Nephron (organoid): ENCODE measurements around the gene FIGLA.
A peak's percentile ranks its signal among the peaks of the same experiment; 100 is the strongest.

Experiments used
- H3K27ac Mint-ChIP-seq, 3 experiments: 2 replicates each; pipeline ENCODE4 v1.8.0; 2020; ENCODE audit warnings: mixed read lengths in 3 of 3, mild to moderate bottlenecking in 2 of 3, moderate library complexity in 1 of 3
- H3K27me3 Mint-ChIP-seq: 2 replicates; pipeline ENCODE4 v1.8.0; 2021; ENCODE audit warnings: low read depth, mild to moderate bottlenecking, moderate library complexity, mixed read lengths
- H3K36me3 Mint-ChIP-seq: 2 replicates; pipeline ENCODE4 v1.8.0; 2020; ENCODE audit warnings: low read depth, mixed read lengths
- H3K4me1 Mint-ChIP-seq: 2 replicates; pipeline ENCODE4 v1.8.0; 2020; ENCODE audit warnings: mixed read lengths
- H3K4me3 Mint-ChIP-seq, 3 experiments: 2 replicates each; pipeline ENCODE4 v1.8.0; 2020; ENCODE audit warnings: mild to moderate bottlenecking in 3 of 3, mixed read lengths in 3 of 3, moderate library complexity in 2 of 3
- H3K9me3 Mint-ChIP-seq: 2 replicates; pipeline ENCODE4 v1.8.0; 2020; ENCODE audit warnings: mixed read lengths
- CTCF ChIP-seq, 3 experiments: fragments of 200-600 bp; sonication (generic); IDR thresholded peaks; one replicate each; pipeline ENCODE4 v1.5.0; 2021; ENCODE audit warnings: antibody characterized with exemption in 3 of 3; ENCODE audit not compliant: unreplicated experiment in 3 of 3

The FIGLA gene

GRCh38 chr2:70784320-70784719, 6.1 kb downstream of the FIGLA start:
- Mint-ChIP-seq H3K36me3 (no peaks in the 10 kb centered on the region), H3K4me1 (peaks cover 27% of the 10 kb centered on the region), H3K4me3 (no peak overlapping the region), H3K27me3 (peaks cover 60% of the 10 kb centered on the region), H3K27ac (peak overlapping the region in 1 of 3 experiments; percentile 35), H3K9me3 (no peaks in the 10 kb centered on the region)
- TF ChIP-seq CTCF (IDR thresholded peaks at IDR 0.05; ENCODE audit: unreplicated experiment in 3 of 3): no peak

GRCh38 chr2:70779911-70780545, 10.4 kb downstream of the FIGLA start:
- Mint-ChIP-seq H3K4me3 (peak overlapping the region in 1 of 3 experiments; percentile 15), H3K27ac (peak overlapping the region in 1 of 3 experiments; percentile 26)

GRCh38 chr2:70779491-70779890, 11.0 kb downstream of the FIGLA start:
- Mint-ChIP-seq H3K9me3 (no peaks in the 10 kb centered on the region), H3K36me3 (no peaks in the 10 kb centered on the region), H3K27ac (peak overlapping the region in 1 of 3 experiments; percentile 26), H3K27me3 (peaks cover 46% of the 10 kb centered on the region), H3K4me3 (no peak overlapping the region), H3K4me1 (peaks cover 19% of the 10 kb centered on the region)
- TF ChIP-seq CTCF (IDR thresholded peaks at IDR 0.05; ENCODE audit: unreplicated experiment in 3 of 3): no peak

More at GRCh38 chr2:70779911-70780545, 10.4 kb downstream of the FIGLA start:
- Mint-ChIP-seq H3K27me3 (peaks cover 40% of the 10 kb centered on the region), H3K9me3 (no peaks in the 10 kb centered on the region), H3K36me3 (no peaks in the 10 kb centered on the region), H3K4me1 (peaks cover 20% of the 10 kb centered on the region)
- no peak for TF ChIP-seq CTCF (IDR thresholded peaks at IDR 0.05; ENCODE audit: unreplicated experiment in 3 of 3)

GRCh38 chr2:70778676-70779075, 11.8 kb downstream of the FIGLA start:
- H3K27ac Mint-ChIP-seq: no peak overlapping the region
- no peak overlapping the region for H3K4me3 Mint-ChIP-seq
- no peaks in the 10 kb centered on the region for H3K9me3 Mint-ChIP-seq
- TF ChIP-seq CTCF (IDR thresholded peaks at IDR 0.05; ENCODE audit: unreplicated experiment in 3 of 3): no peak
- peaks cover 54% of the 10 kb centered on the region for H3K27me3 Mint-ChIP-seq
- no peaks in the 10 kb centered on the region for H3K36me3 Mint-ChIP-seq
- H3K4me1 Mint-ChIP-seq: peaks cover 19% of the 10 kb centered on the region

- no peak overlapping the region for H3K27ac Mint-ChIP-seq
- H3K36me3 Mint-ChIP-seq: no peaks in the 10 kb centered on the region
- peaks cover 19% of the 10 kb centered on the region for H3K4me1 Mint-ChIP-seq
- H3K9me3 Mint-ChIP-seq: no peaks in the 10 kb centered on the region
- no peak for TF ChIP-seq CTCF (IDR thresholded peaks at IDR 0.05; ENCODE audit: unreplicated experiment in 3 of 3)
- peaks cover 63% of the 10 kb centered on the region for H3K27me3 Mint-ChIP-seq
- no peak overlapping the region for H3K4me3 Mint-ChIP-seq
Observed at GRCh38 chr2:70777450-70777849, 13.0 kb downstream of the FIGLA start.

- no peaks in the 10 kb centered on the region for H3K36me3 Mint-ChIP-seq
- no peaks in the 10 kb centered on the region for H3K9me3 Mint-ChIP-seq
- no peak overlapping the region for H3K27ac Mint-ChIP-seq
- no peak overlapping the region for H3K4me3 Mint-ChIP-seq
- peaks cover 16% of the 10 kb centered on the region for H3K4me1 Mint-ChIP-seq
- peaks cover 75% of the 10 kb centered on the region for H3K27me3 Mint-ChIP-seq
- TF ChIP-seq CTCF (IDR thresholded peaks at IDR 0.05; ENCODE audit: unreplicated experiment in 3 of 3): no peak
Observed at GRCh38 chr2:70776266-70776665, 14.2 kb downstream of the FIGLA start.
